A549 treated with dexamethasone at 1 μM for 4 hours (cell line): Measurements from ENCODE around the gene GOPC. TPM values are rescaled to one million over a fixed set of nuclear protein-coding genes. Genes with fewer than 3 reads are reported as not detected.

Experiments used
- total RNA-seq: library from RNA; stranded (reverse); fragments of 200-300 nt; extraction: Qiagen RNA extraction; gene quantifications from 5 replicates; pipeline ENCODE4 v1.2.3, GENCODE V29; 2022

GOPC gene
- 14.3 to 19.1 TPM (median 18.3 TPM) in 5 replicates for total RNA-seq

GRCh38 chr6:117602151-117602898, at the start of gene GOPC:
Gene GOPC, minus strand, starts transcription at chr6:117602511. Its CDS starts 223 bp downstream, at chr6:117602288.

Other genes starting within 250 kb of the GOPC start
- gene ROS1, start 176.6 kb downstream of the GOPC start, total RNA-seq, result 0.21 to 0.51 TPM (median 0.24 TPM) in 5 replicates
- 21.9 to 26.9 TPM (median 24.3 TPM) in 5 replicates for gene DCBLD1, start 119.8 kb downstream of the GOPC start, total RNA-seq
- gene NUS1, start 73.0 kb upstream of the GOPC start, total RNA-seq, result 24.2 to 31.0 TPM (median 26.8 TPM) in 5 replicates